Heart left ventricle (tissue), 13 donors: ENCODE results near the gene NTNG2.

Experiments
- CTCF ChIP-seq, 12 donors: fragments of 200-600 bp; sonication (generic) in 4 of 12; IDR thresholded peaks; one replicate each; pipeline versions ENCODE4 v1.5.0 to v1.8.0; 2018 to 2022; ENCODE audit warnings: antibody characterized with exemption in 12 of 12, mild to moderate bottlenecking in 5 of 12
- POLR2A ChIP-seq, 2 donors: fragments of 450-650 bp; IDR thresholded peaks; one replicate each; pipeline ENCODE4 v1.6.1; 2017; ENCODE audit warnings: antibody characterized with exemption in 2 of 2, mild to moderate bottlenecking in 2 of 2, moderate library complexity in 2 of 2
- donor health status: ischemic (EF 13 %, LVEDD 7.1; RV severe dilation, severe dysfunction).
- donor health status: DM: no; HTN: yes; CAD: no.
- donor health status: DM: no; HTN: no; CAD: no.
- donor health status: ischemic (EF 25% LVEDD 6.9; RV normal size, moderate dysfunction).
- donor health status: ischemic (EF 25% LVEDD 5.7; RV mildly dilated, moderate dysfunction).
- donor health status: ischemic (EF 35%, LVEDD 5.7; RV mildly dilated, moderate dysfunction).
- donor health status: nonischemic (EF 11% LVEDD 7.7; RV severe dilation, severe dysfunction).
- donor health status: DM: yes; HTN: yes; CAD: no.
- donor health status: PGD.
- donor health status: ischemic (EF 29% LVEDD 5.4; RV normal size, mild dysfunction).
- donor health status: nonischemic (EF 23%, LVEDD 6.1; RV moderate dilation, normal function).

GRCh38 chr9:132230605-132231004 lies 68.7 kb downstream of the NTNG2 start:
- no peak for TF ChIP-seq CTCF (IDR thresholded peaks at IDR 0.05)
- TF ChIP-seq POLR2A (IDR thresholded peaks at IDR 0.05): no peak
